DOHH2 (cell line): ENCODE data around the gene FAM236A.
"Not testable (repeated sequence)": the region's sequence is repeated elsewhere in the genome, so short reads cannot be mapped to it uniquely, and the experiment has no call there.

Source experiments
- EZH2phosphoT487 ChIP-seq: fragments of 200-600 bp; sonication (generic); IDR thresholded peaks from 2 replicates; pipeline ENCODE4 v1.6.1; 2017; ENCODE audit warnings: borderline replicate concordance, mild to moderate bottlenecking, antibody characterized with exemption, low read length, moderate library complexity, mixed read lengths
- TF ChIP-seq, protein P1 (sequence below): fragments of 200-600 bp; sonication (generic); IDR thresholded peaks from one replicate; pipeline ENCODE4 v1.5.1; 2014; ENCODE audit warnings: antibody characterized with exemption, mild to moderate bottlenecking, low read depth, low read length; ENCODE audit not compliant: poor library complexity, severe bottlenecking

DNA sequence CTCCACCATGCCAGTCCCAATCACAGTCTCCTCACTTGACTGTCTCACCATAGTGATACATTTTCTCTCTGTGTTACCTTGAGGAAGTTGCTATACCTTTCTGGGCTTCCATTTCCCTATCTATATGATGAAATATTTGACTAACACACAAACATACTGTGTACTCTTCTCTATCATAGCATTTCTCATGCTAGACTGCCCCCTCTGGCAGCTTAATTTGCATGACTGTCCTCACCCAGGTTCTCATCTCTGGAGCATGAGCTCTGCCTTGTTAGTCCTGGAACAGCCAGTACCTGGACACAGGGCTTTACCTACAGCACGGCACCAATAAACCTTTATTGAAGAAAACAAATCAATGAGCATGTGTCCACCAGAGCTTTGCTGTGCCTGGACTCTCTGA lies 5.7 kb upstream of the FAM236A start:
- TF ChIP-seq, protein P1, sequence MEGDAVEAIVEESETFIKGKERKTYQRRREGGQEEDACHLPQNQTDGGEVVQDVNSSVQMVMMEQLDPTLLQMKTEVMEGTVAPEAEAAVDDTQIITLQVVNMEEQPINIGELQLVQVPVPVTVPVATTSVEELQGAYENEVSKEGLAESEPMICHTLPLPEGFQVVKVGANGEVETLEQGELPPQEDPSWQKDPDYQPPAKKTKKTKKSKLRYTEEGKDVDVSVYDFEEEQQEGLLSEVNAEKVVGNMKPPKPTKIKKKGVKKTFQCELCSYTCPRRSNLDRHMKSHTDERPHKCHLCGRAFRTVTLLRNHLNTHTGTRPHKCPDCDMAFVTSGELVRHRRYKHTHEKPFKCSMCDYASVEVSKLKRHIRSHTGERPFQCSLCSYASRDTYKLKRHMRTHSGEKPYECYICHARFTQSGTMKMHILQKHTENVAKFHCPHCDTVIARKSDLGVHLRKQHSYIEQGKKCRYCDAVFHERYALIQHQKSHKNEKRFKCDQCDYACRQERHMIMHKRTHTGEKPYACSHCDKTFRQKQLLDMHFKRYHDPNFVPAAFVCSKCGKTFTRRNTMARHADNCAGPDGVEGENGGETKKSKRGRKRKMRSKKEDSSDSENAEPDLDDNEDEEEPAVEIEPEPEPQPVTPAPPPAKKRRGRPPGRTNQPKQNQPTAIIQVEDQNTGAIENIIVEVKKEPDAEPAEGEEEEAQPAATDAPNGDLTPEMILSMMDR = not testable (repeated sequence)
- not testable (repeated sequence) for TF ChIP-seq EZH2phosphoT487
